GM04503 (cell line): ENCODE data around the gene ANKZF1.

Source experiments
- DNase-seq: peaks from one replicate; pipeline ENCODE4 v3.0.0-alpha.2; 2012; ENCODE audit warnings: low read depth

ANKZF1 gene

GRCh38 chr2:219207884-219208740 lies 21.5 kb upstream of the ANKZF1 start:
- no peak for DNase-seq

- no peak for DNase-seq
These were observed 20.1 kb upstream of the ANKZF1 start for GRCh38 chr2:219209236-219210195.

GRCh38 chr2:219210196-219210885 lies 19.3 kb upstream of the ANKZF1 start:
- DNase-seq, result no peak

GRCh38 chr2:219210886-219211362 lies 18.7 kb upstream of the ANKZF1 start:
- DNase-seq, result no peak

- DNase-seq, result no peak
These were observed 16.6 kb upstream of the ANKZF1 start for GRCh38 chr2:219213026-219213415.

GRCh38 chr2:219213486-219214071 lies 16.0 kb upstream of the ANKZF1 start:
- DNase-seq, result no peak

GRCh38 chr2:219214141-219214540 lies 15.5 kb upstream of the ANKZF1 start:
- DNase-seq, result no peak

- DNase-seq, result no peak
These were observed 14.8 kb upstream of the ANKZF1 start for GRCh38 chr2:219214786-219215185.

- no peak for DNase-seq
These were observed 13.6 kb upstream of the ANKZF1 start for GRCh38 chr2:219215871-219216534.

- DNase-seq, result no peak
These were observed 13.1 kb upstream of the ANKZF1 start for GRCh38 chr2:219216535-219216915.

- DNase-seq, result peak; percentile 51
These were observed 11.3 kb upstream of the ANKZF1 start for GRCh38 chr2:219218217-219218731.

- peak; percentile 55 for DNase-seq
These were observed 10.6 kb upstream of the ANKZF1 start, which contains the start of gene ABCB6 for GRCh38 chr2:219218732-219219701. Gene ABCB6 (minus strand): TSS chr2:219218958. CDS start chr2:219218673, 285 bp downstream.

GRCh38 chr2:219219784-219220532 lies 9.6 kb upstream of the ANKZF1 start:
- DNase-seq, result no peak

- no peak for DNase-seq
These were observed 8.8 kb upstream of the ANKZF1 start for GRCh38 chr2:219220652-219221402.

GRCh38 chr2:219221957-219222518 lies 7.6 kb upstream of the ANKZF1 start:
- DNase-seq, result no peak

- DNase-seq, result no peak
These were observed 5.6 kb upstream of the ANKZF1 start for GRCh38 chr2:219223831-219224610.

GRCh38 chr2:219225350-219225749 lies 4.3 kb upstream of the ANKZF1 start:
- DNase-seq, result no peak
